Bronchial epithelial cell (primary cell): Measurements from ENCODE around the gene PAQR8. TPM values are rescaled to one million over a fixed set of nuclear protein-coding genes. Genes with fewer than 3 reads are reported as not detected.
"Not testable (repeated sequence)": the region's sequence is repeated elsewhere in the genome, so short reads cannot be mapped to it uniquely, and the experiment has no call there.

Source experiments
- DNase-seq: peaks from one replicate; pipeline ENCODE4 v3.0.0-alpha.2; 2010; ENCODE audit warnings: low read depth
- FAIRE-seq: peaks from 2 replicates; lab custom pipeline; 2011; peaks lifted over from hg19 to GRCh38; lab: Jason Lieb, UNC
- H3K27me3 ChIP-seq: 2 replicates; pipeline ENCODE4 v1.5.1; 2011; ENCODE audit warnings: low read length; ENCODE audit not compliant: control insufficient read depth, insufficient read depth
- H3K36me3 ChIP-seq: 2 replicates; pipeline ENCODE4 v1.5.1; 2011; ENCODE audit warnings: low read length; ENCODE audit not compliant: control insufficient read depth, insufficient read depth
- H3K4me3 ChIP-seq: 2 replicates; pipeline ENCODE4 v1.5.1; 2011; ENCODE audit warnings: mild to moderate bottlenecking, low read depth, low read length, control low read depth
- CTCF ChIP-seq: IDR thresholded peaks from 2 replicates; pipeline ENCODE4 v1.5.1; 2011; ENCODE audit warnings: mild to moderate bottlenecking, moderate library complexity, low read length, control low read depth, inconsistent platforms; ENCODE audit not compliant: insufficient read depth, severe bottlenecking
- total RNA-seq: library from RNA; depleted of rRNA; stranded (reverse); fragments of >200 nt; gene quantifications from 2 replicates; pipeline ENCODE4 v1.2.1, GENCODE V29; 2014

Gene PAQR8
- total RNA-seq, 1 donor from 2014 or later: 1.3 TPM

- H3K4me3 ChIP-seq: no peak overlapping the region
- FAIRE-seq: no peak
- no peak for DNase-seq
- H3K36me3 ChIP-seq: no peaks in the 10 kb centered on the region
- no peak for TF ChIP-seq CTCF
- no peaks in the 10 kb centered on the region for H3K27me3 ChIP-seq
Measured at GRCh38 chr6:52381249-52381648, 19.3 kb downstream of the PAQR8 start.

GRCh38 chr6:52384145-52384766, 22.3 kb downstream of the PAQR8 start:
- Histone ChIP-seq H3K36me3 (no peaks in the 10 kb centered on the region), H3K4me3 (no peak overlapping the region), H3K27me3 (no peaks in the 10 kb centered on the region)
- DNase-seq (no peak), FAIRE-seq (no peak)
- no peak for TF ChIP-seq CTCF

GRCh38 chr6:52385074-52385473, 23.1 kb downstream of the PAQR8 start:
- H3K4me3 ChIP-seq: no peak overlapping the region
- FAIRE-seq (no peak), DNase-seq (no peak)
- TF ChIP-seq CTCF: no peak
- no peaks in the 10 kb centered on the region for H3K27me3 ChIP-seq
- H3K36me3 ChIP-seq: no peaks in the 10 kb centered on the region

GRCh38 chr6:52388119-52388518, 26.2 kb downstream of the PAQR8 start:
- DNase-seq, H3K4me3 ChIP-seq, H3K36me3 ChIP-seq, H3K27me3 ChIP-seq, FAIRE-seq: not testable (repeated sequence)

- TF ChIP-seq CTCF: no peak
Measured at GRCh38 chr6:52388790-52389189, 26.8 kb downstream of the PAQR8 start.

GRCh38 chr6:52389264-52389625, 27.3 kb downstream of the PAQR8 start:
- Histone ChIP-seq H3K4me3 (no peak overlapping the region), H3K36me3 (no peaks in the 10 kb centered on the region), H3K27me3 (no peaks in the 10 kb centered on the region)
- no peak for FAIRE-seq
- DNase-seq: no peak
- no peak for TF ChIP-seq CTCF

More at GRCh38 chr6:52388790-52389189, 26.8 kb downstream of the PAQR8 start:
- no peak overlapping the region for H3K4me3 ChIP-seq
- no peaks in the 10 kb centered on the region for H3K36me3 ChIP-seq
- H3K27me3 ChIP-seq: no peaks in the 10 kb centered on the region
- FAIRE-seq (no peak), DNase-seq (no peak)
